Measurements from ENCODE around the gene LASP1NB.

- no peak for TF ChIP-seq ARNTL (CRISPR knock-in tag; IDR thresholded peaks at IDR 0.05; ENCODE audit: borderline replicate concordance, low read depth)
- TF ChIP-seq BACH2 (CRISPR knock-in tag; IDR thresholded peaks at IDR 0.05; ENCODE audit: borderline replicate concordance) = no peak
- no peak for TF ChIP-seq CSDC2 (CRISPR knock-in tag; IDR thresholded peaks at IDR 0.05)
- no peak for TF ChIP-seq TCF4 (CRISPR knock-in tag; IDR thresholded peaks at IDR 0.05; ENCODE audit: borderline replicate concordance)
- no peak for TF ChIP-seq SNAI2 (CRISPR knock-in tag; IDR thresholded peaks at IDR 0.05)
- no peak for TF ChIP-seq PPARA (CRISPR knock-in tag; IDR thresholded peaks at IDR 0.05; ENCODE audit: borderline replicate concordance)
- no peak for TF ChIP-seq ZFP3 (CRISPR knock-in tag; IDR thresholded peaks at IDR 0.05)
- TF ChIP-seq, protein P1, sequence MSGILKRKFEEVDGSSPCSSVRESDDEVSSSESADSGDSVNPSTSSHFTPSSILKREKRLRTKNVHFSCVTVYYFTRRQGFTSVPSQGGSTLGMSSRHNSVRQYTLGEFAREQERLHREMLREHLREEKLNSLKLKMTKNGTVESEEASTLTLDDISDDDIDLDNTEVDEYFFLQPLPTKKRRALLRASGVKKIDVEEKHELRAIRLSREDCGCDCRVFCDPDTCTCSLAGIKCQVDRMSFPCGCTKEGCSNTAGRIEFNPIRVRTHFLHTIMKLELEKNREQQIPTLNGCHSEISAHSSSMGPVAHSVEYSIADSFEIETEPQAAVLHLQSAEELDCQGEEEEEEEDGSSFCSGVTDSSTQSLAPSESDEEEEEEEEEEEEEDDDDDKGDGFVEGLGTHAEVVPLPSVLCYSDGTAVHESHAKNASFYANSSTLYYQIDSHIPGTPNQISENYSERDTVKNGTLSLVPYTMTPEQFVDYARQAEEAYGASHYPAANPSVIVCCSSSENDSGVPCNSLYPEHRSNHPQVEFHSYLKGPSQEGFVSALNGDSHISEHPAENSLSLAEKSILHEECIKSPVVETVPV (CRISPR knock-in tag; IDR thresholded peaks at IDR 0.05) = no peak
- TF ChIP-seq, protein P2, sequence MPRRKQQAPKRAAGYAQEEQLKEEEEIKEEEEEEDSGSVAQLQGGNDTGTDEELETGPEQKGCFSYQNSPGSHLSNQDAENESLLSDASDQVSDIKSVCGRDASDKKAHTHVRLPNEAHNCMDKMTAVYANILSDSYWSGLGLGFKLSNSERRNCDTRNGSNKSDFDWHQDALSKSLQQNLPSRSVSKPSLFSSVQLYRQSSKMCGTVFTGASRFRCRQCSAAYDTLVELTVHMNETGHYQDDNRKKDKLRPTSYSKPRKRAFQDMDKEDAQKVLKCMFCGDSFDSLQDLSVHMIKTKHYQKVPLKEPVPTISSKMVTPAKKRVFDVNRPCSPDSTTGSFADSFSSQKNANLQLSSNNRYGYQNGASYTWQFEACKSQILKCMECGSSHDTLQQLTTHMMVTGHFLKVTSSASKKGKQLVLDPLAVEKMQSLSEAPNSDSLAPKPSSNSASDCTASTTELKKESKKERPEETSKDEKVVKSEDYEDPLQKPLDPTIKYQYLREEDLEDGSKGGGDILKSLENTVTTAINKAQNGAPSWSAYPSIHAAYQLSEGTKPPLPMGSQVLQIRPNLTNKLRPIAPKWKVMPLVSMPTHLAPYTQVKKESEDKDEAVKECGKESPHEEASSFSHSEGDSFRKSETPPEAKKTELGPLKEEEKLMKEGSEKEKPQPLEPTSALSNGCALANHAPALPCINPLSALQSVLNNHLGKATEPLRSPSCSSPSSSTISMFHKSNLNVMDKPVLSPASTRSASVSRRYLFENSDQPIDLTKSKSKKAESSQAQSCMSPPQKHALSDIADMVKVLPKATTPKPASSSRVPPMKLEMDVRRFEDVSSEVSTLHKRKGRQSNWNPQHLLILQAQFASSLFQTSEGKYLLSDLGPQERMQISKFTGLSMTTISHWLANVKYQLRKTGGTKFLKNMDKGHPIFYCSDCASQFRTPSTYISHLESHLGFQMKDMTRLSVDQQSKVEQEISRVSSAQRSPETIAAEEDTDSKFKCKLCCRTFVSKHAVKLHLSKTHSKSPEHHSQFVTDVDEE (CRISPR knock-in tag; IDR thresholded peaks at IDR 0.05) = no peak
- TF ChIP-seq OSR1 (CRISPR knock-in tag; IDR thresholded peaks at IDR 0.05) = no peak
- no peak for TF ChIP-seq RARB (CRISPR knock-in tag; IDR thresholded peaks at IDR 0.05)
- TF ChIP-seq, protein P3, sequence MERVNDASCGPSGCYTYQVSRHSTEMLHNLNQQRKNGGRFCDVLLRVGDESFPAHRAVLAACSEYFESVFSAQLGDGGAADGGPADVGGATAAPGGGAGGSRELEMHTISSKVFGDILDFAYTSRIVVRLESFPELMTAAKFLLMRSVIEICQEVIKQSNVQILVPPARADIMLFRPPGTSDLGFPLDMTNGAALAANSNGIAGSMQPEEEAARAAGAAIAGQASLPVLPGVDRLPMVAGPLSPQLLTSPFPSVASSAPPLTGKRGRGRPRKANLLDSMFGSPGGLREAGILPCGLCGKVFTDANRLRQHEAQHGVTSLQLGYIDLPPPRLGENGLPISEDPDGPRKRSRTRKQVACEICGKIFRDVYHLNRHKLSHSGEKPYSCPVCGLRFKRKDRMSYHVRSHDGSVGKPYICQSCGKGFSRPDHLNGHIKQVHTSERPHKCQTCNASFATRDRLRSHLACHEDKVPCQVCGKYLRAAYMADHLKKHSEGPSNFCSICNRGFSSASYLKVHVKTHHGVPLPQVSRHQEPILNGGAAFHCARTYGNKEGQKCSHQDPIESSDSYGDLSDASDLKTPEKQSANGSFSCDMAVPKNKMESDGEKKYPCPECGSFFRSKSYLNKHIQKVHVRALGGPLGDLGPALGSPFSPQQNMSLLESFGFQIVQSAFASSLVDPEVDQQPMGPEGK (CRISPR knock-in tag; IDR thresholded peaks at IDR 0.05; ENCODE audit: borderline replicate concordance) = no peak
These were observed 26.5 kb upstream of the LASP1NB start for GRCh38 chr17:38898812-38899348.
